ENCODE results near the gene IFT88.

- no peak for TF ChIP-seq CTCF (IDR thresholded peaks at IDR 0.05)
- no peak for TF ChIP-seq POLR2A (IDR thresholded peaks at IDR 0.05)
These were observed 124.7 kb downstream of the IFT88 start for GRCh38 chr13:20691616-20692015.

Measured in suprapubic skin (tissue), 3 donors.